SK-N-SH treated with all-trans-retinoic acid at 6 μM for 48 hours (cell line): ENCODE measurements around the gene SERPINC1.

Experiments
- ATAC-seq: fragments of 200-7000 bp; cut with Tn5 transposase; 3 replicates; pipeline ENCODE4 v1.9.1; 2020; ENCODE audit warnings: mild to moderate bottlenecking, moderate library complexity
- ARNTL ChIP-seq: fragments of 450-650 bp; formaldehyde crosslinking; IDR thresholded peaks from 2 replicates; pipeline ENCODE4 v1.5.0; 2020; ENCODE audit warnings: low read depth, mild to moderate bottlenecking, moderate library complexity, borderline replicate concordance
- CREB5 ChIP-seq: fragments of 250-450 bp; sonication (Bioruptor Pico); IDR thresholded peaks from 2 replicates; pipeline ENCODE4 v1.5.1; 2020; ENCODE audit warnings: low read depth, mild to moderate bottlenecking, moderate library complexity
- CSDC2 ChIP-seq: fragments of 250-450 bp; sonication (Bioruptor Pico); IDR thresholded peaks from 2 replicates; pipeline ENCODE4 v1.5.0; 2020; ENCODE audit warnings: mild to moderate bottlenecking, moderate library complexity
- CSRNP3 ChIP-seq: fragments of 250-450 bp; sonication (Bioruptor Pico); IDR thresholded peaks from 2 replicates; pipeline ENCODE4 v1.5.1; 2021; ENCODE audit warnings: mild to moderate bottlenecking, moderate library complexity
- ESRRG ChIP-seq: fragments of 250-450 bp; sonication (Bioruptor Pico); IDR thresholded peaks from 2 replicates; pipeline ENCODE4 v1.6.1; 2021; ENCODE audit warnings: mild to moderate bottlenecking
- GLIS3 ChIP-seq: fragments of 250-450 bp; sonication (Bioruptor Pico); IDR thresholded peaks from 2 replicates; pipeline ENCODE4 v1.5.0; 2020; ENCODE audit warnings: mild to moderate bottlenecking, moderate library complexity
- ISL1 ChIP-seq: fragments of 250-450 bp; sonication (Bioruptor Pico); IDR thresholded peaks from 2 replicates; pipeline ENCODE4 v2.1.2; 2022; ENCODE audit warnings: mild to moderate bottlenecking, moderate library complexity
- OSR1 ChIP-seq: fragments of 250-450 bp; sonication (Bioruptor Pico); IDR thresholded peaks from 2 replicates; pipeline ENCODE4 v1.8.0; 2022; ENCODE audit warnings: moderate library complexity, mild to moderate bottlenecking, inconsistent platforms
- PATZ1 ChIP-seq: fragments of 250-450 bp; sonication (Bioruptor Pico); IDR thresholded peaks from 2 replicates; pipeline ENCODE4 v1.8.0; 2020; ENCODE audit warnings: mild to moderate bottlenecking, moderate library complexity, borderline replicate concordance
- POU6F1 ChIP-seq: fragments of 250-450 bp; sonication (Bioruptor Pico); IDR thresholded peaks from 2 replicates; pipeline ENCODE4 v1.8.0; 2021; ENCODE audit warnings: low read depth, mild to moderate bottlenecking, moderate library complexity, borderline replicate concordance
- PPARA ChIP-seq: fragments of 250-450 bp; sonication (Bioruptor Pico); IDR thresholded peaks from 2 replicates; pipeline ENCODE4 v1.5.0; 2020; ENCODE audit warnings: mild to moderate bottlenecking, borderline replicate concordance
- RARB ChIP-seq: fragments of 250-450 bp; sonication (Bioruptor Pico); IDR thresholded peaks from 2 replicates; pipeline ENCODE4 v1.8.0; 2021; ENCODE audit warnings: mild to moderate bottlenecking, moderate library complexity
- SNAI2 ChIP-seq: fragments of 250-450 bp; sonication (Bioruptor Pico); IDR thresholded peaks from 2 replicates; pipeline ENCODE4 v1.5.0; 2020; ENCODE audit warnings: mild to moderate bottlenecking, moderate library complexity
- TCF4 ChIP-seq: fragments of 250-450 bp; sonication (Bioruptor Pico); IDR thresholded peaks from 2 replicates; pipeline ENCODE4 v1.8.0; 2021; ENCODE audit warnings: mild to moderate bottlenecking, moderate library complexity, borderline replicate concordance
- TOX ChIP-seq: fragments of 250-450 bp; sonication (Bioruptor Pico); IDR thresholded peaks from 2 replicates; pipeline ENCODE4 v1.8.0; 2021; ENCODE audit warnings: mild to moderate bottlenecking, moderate library complexity, borderline replicate concordance
- TSHZ2 ChIP-seq: fragments of 250-450 bp; sonication (Bioruptor Pico); IDR thresholded peaks from 2 replicates; pipeline ENCODE4 v1.5.0; 2020; ENCODE audit warnings: mild to moderate bottlenecking, moderate library complexity
- ZC3H10 ChIP-seq: fragments of 250-450 bp; sonication (Bioruptor Pico); IDR thresholded peaks from 2 replicates; pipeline ENCODE4 v1.5.1; 2021; ENCODE audit warnings: mild to moderate bottlenecking, moderate library complexity
- ZFP3 ChIP-seq: fragments of 250-450 bp; sonication (Bioruptor Pico); IDR thresholded peaks from 2 replicates; pipeline ENCODE4 v1.5.0; 2020; ENCODE audit warnings: mild to moderate bottlenecking, moderate library complexity
- ZFP30 ChIP-seq: fragments of 450-650 bp; formaldehyde crosslinking; IDR thresholded peaks from 2 replicates; pipeline ENCODE4 v1.5.0; 2022; ENCODE audit warnings: mild to moderate bottlenecking, moderate library complexity
- ZNF565 ChIP-seq: fragments of 450-650 bp; formaldehyde crosslinking; conservative IDR thresholded peaks from 2 replicates; pipeline ENCODE4 v1.5.0; 2020; ENCODE audit warnings: low read depth, mild to moderate bottlenecking, moderate library complexity
- ZNF70 ChIP-seq: fragments of 450-650 bp; formaldehyde crosslinking; IDR thresholded peaks from 2 replicates; pipeline ENCODE4 v1.5.0; 2020; ENCODE audit warnings: mild to moderate bottlenecking, moderate library complexity
- ZNF8 ChIP-seq: fragments of 450-650 bp; formaldehyde crosslinking; IDR thresholded peaks from 2 replicates; pipeline ENCODE4 v1.5.0; 2020; ENCODE audit warnings: mild to moderate bottlenecking, moderate library complexity

The SERPINC1 gene

GRCh38 chr1:173871500-173871899 lies 45.6 kb downstream of the SERPINC1 start:
- ATAC-seq, result no peak
- TF ChIP-seq PPARA (CRISPR knock-in tag), result no peak
- TF ChIP-seq ESRRG (CRISPR knock-in tag), result no peak
- no peak for TF ChIP-seq ZC3H10 (CRISPR knock-in tag)
- TF ChIP-seq CSRNP3, result no peak
- TF ChIP-seq ZNF565, result no peak
- TF ChIP-seq OSR1 (CRISPR knock-in tag), result no peak
- no peak for TF ChIP-seq ZNF70 (CRISPR knock-in tag)
- TF ChIP-seq GLIS3 (CRISPR knock-in tag), result no peak

- no peak for ATAC-seq
- TF ChIP-seq TCF4 (CRISPR knock-in tag), result no peak
- no peak for TF ChIP-seq ZFP30 (CRISPR knock-in tag)
- no peak for TF ChIP-seq CREB5
- TF ChIP-seq ZFP3 (CRISPR knock-in tag), result no peak
- TF ChIP-seq ZNF8 (CRISPR knock-in tag), result no peak
- no peak for TF ChIP-seq ISL1 (CRISPR knock-in tag)
- TF ChIP-seq RARB (CRISPR knock-in tag), result no peak
- no peak for TF ChIP-seq SNAI2 (CRISPR knock-in tag)
- TF ChIP-seq CSRNP3, result no peak
- no peak for TF ChIP-seq ARNTL (CRISPR knock-in tag)
- TF ChIP-seq TOX, result no peak
- TF ChIP-seq POU6F1 (CRISPR knock-in tag), result no peak
- TF ChIP-seq PATZ1 (CRISPR knock-in tag), result no peak
- no peak for TF ChIP-seq CSDC2 (CRISPR knock-in tag)
- TF ChIP-seq ZC3H10 (CRISPR knock-in tag), result no peak
- TF ChIP-seq ZNF565, result no peak
- TF ChIP-seq, all 23 proteins: peak for 0
Observed at GRCh38 chr1:173871091-173871490, 46.0 kb downstream of the SERPINC1 start.

- ATAC-seq, result no peak
- TF ChIP-seq TCF4 (CRISPR knock-in tag), result no peak
- TF ChIP-seq SNAI2 (CRISPR knock-in tag), result no peak
- no peak for TF ChIP-seq PPARA (CRISPR knock-in tag)
- no peak for TF ChIP-seq ZNF565
- no peak for TF ChIP-seq PATZ1 (CRISPR knock-in tag)
- TF ChIP-seq CREB5, result no peak
- no peak for TF ChIP-seq RARB (CRISPR knock-in tag)
- TF ChIP-seq GLIS3 (CRISPR knock-in tag), result no peak
- no peak for TF ChIP-seq TSHZ2 (CRISPR knock-in tag)
- no peak for TF ChIP-seq ZNF8 (CRISPR knock-in tag)
- no peak for TF ChIP-seq ISL1 (CRISPR knock-in tag)
Observed at GRCh38 chr1:173870252-173871075, 46.7 kb downstream of the SERPINC1 start.
